ENCODE measurements around the gene UMAD1.
"Not testable (repeated sequence)": the region's sequence is repeated elsewhere in the genome, so short reads cannot be mapped to it uniquely, and the experiment has no call there.

Gene UMAD1

DNA sequence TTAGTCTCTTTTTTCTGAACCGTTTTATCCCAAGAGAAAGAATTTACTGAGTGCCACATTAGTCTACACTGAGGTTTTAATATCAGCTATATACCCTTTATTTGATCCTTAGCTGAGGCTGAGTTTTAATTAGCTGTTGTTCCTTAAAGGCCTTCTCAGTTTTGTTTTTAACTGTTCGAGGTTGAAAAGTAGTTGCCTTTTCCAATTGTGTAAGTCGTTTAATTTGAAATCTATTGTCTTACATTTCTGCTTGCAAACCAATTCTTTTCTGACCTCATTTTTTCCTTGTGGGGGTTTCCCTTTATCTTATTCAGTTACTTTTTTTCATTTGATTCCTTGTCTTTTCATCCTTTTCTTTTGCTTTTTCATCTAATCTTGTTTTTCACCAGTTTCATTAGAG is 30.8 kb downstream of the UMAD1 start:
- CTCF ChIA-PET = interaction anchor here (1.2 to 2.0 kb wide), 3 partner anchors 9 to 11 kb away, joined by 3 to 11 read pairs (median 3); no protein-coding TSS in a partner anchor
- POLR2A ChIA-PET = no interaction called here
- no peak for DNase-seq (ENCODE audit: extremely low spot score)

GRCh38 chr7:7672545-7673239 is 32.1 kb downstream of the UMAD1 start:
- no peak for TF ChIP-seq CTCF (IDR thresholded peaks at IDR 0.05; ENCODE audit: control extremely low read depth, extremely low read depth, low read depth, missing control alignments)
- DNase-seq (ENCODE audit: extremely low spot score) = no peak
- ChIA-PET CTCF (no interaction called here), POLR2A (no interaction called here)

More for the DNA sequence above, 30.8 kb downstream of the UMAD1 start:
- no peak for TF ChIP-seq CTCF (IDR thresholded peaks at IDR 0.05; ENCODE audit: control extremely low read depth, extremely low read depth, low read depth, missing control alignments)

DNA sequence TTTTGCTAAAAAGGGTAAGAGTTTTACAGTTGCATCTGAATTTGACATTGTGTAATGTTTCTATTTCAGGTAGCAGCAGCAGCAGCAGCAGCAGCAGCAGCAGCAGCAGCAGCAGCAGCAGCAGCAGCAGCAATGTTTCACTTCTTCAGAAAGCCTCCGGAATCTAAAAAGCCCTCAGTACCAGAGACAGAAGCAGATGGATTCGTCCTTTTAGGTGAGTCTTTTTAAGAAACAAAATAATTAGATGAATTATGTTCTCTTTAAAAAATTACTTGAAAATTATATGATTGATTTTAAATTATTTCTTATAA is 32.6 kb downstream of the UMAD1 start:
- no peak for TF ChIP-seq CTCF (IDR thresholded peaks at IDR 0.05; ENCODE audit: control extremely low read depth, extremely low read depth, low read depth, missing control alignments)
- ChIA-PET CTCF (no interaction called here), POLR2A (no interaction called here)
- DNase-seq (ENCODE audit: extremely low spot score) = no peak

GRCh38 chr7:7675686-7676085 is 35.1 kb downstream of the UMAD1 start:
- ChIA-PET POLR2A (no interaction called here), CTCF (no interaction called here)
- TF ChIP-seq CTCF (IDR thresholded peaks at IDR 0.05; ENCODE audit: control extremely low read depth, extremely low read depth, low read depth, missing control alignments) = no peak
- DNase-seq (ENCODE audit: extremely low spot score) = no peak

- POLR2A ChIA-PET; DNase-seq (ENCODE audit: extremely low spot score): not testable (repeated sequence)
- CTCF ChIA-PET = interaction anchor here (1.6 to 3.0 kb wide), 4 partner anchors 12 to 511 kb away, joined by 3 to 40 read pairs (median 18); no protein-coding TSS in a partner anchor
Measured at GRCh38 chr7:7679640-7680039, 39.1 kb downstream of the UMAD1 start.

GRCh38 chr7:7681191-7681935 is 40.8 kb downstream of the UMAD1 start:
- TF ChIP-seq CTCF (IDR thresholded peaks at IDR 0.05; ENCODE audit: control extremely low read depth, extremely low read depth, low read depth, missing control alignments) = peak; percentile 47
- ChIA-PET POLR2A (interaction anchor here (0.6 kb wide), 1 partner anchor 554 kb away, joined by 3 read pairs; no protein-coding TSS in a partner anchor), CTCF (interaction anchor here (0.7 to 3.0 kb wide), 55 partner anchors 10 to 544 kb away, joined by 3 to 40 read pairs (median 4); partner anchors contain the start of genes RPA3 and UMAD1)
- peak; percentile 22 for DNase-seq (ENCODE audit: extremely low spot score)

DNA sequence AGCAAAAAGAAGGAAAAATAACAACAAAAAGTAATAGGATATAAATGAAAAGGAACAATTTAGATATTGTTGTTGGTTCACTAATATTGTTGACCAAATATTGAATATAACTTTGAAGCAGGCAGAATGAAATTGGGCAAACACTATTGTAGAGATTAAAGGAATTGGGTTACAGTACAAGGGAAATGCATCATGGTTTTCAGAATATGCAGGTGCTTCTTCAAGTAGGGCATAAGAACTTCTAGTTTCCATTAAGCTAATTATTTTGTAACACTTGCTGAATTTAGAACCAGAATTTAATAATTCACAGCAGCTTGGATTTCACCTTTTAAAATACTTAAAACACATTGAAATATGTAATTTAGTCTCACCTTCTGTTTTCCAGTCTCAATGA is 41.4 kb downstream of the UMAD1 start:
- no peak for TF ChIP-seq CTCF (IDR thresholded peaks at IDR 0.05; ENCODE audit: control extremely low read depth, extremely low read depth, low read depth, missing control alignments)
- DNase-seq (ENCODE audit: extremely low spot score) = no peak
- POLR2A ChIA-PET = no interaction called here
- CTCF ChIA-PET = interaction anchor here (0.8 to 3.0 kb wide), 36 partner anchors 10 to 537 kb away, joined by 3 to 40 read pairs (median 4); partner anchors contain the start of gene UMAD1
